Activated CD8-positive, alpha-beta memory T cell treated with anti-CD3 and anti-CD28 coated beads, Interleukin-2, amount 10 ng/mL, durations not matched to agents 7 days and 5 days (primary cell): ENCODE measurements around the gene TMEM106C. TPM values are rescaled to one million over a fixed set of nuclear protein-coding genes. Genes with fewer than 3 reads are reported as not detected.

Source experiments
- ATAC-seq: fragments of 150-1000 bp; cut with Tn5 transposase; one replicate; pipeline ENCODE4 v1.10.0; 2021; ENCODE audit warnings: moderate library complexity
- CTCF ChIA-PET: fragments of 350-600 bp; sonication (Branson Sonifier 250); formaldehyde crosslinking; loops from one replicate; lab custom pipeline; 2021; ENCODE audit warnings: antibody characterized with exemption; lab: Charles Lee
- DNase-seq: peaks from one replicate; pipeline ENCODE4 v3.0.0-alpha.2; 2020
- H3K27ac Mint-ChIP-seq: one replicate; pipeline ENCODE4 v1.8.0; 2021; ENCODE audit warnings: mild to moderate bottlenecking, mixed read lengths
- H3K27me3 Mint-ChIP-seq: one replicate; pipeline ENCODE4 v1.8.0; 2021; ENCODE audit warnings: mixed read lengths
- H3K36me3 Mint-ChIP-seq: one replicate; pipeline ENCODE4 v1.8.0; 2021; ENCODE audit warnings: mild to moderate bottlenecking, mixed read lengths
- H3K4me1 Mint-ChIP-seq: one replicate; pipeline ENCODE4 v1.8.0; 2021; ENCODE audit warnings: mixed read lengths
- H3K4me3 Mint-ChIP-seq: one replicate; pipeline ENCODE4 v1.8.0; 2021; ENCODE audit warnings: mild to moderate bottlenecking, moderate library complexity, mixed read lengths
- H3K9me3 Mint-ChIP-seq: one replicate; pipeline ENCODE4 v1.8.0; 2022; ENCODE audit warnings: low read depth, mixed read lengths
- total RNA-seq, 2 experiments: library from RNA; stranded (reverse); gene quantifications; one replicate each; pipeline ENCODE4 v1.2.3, GENCODE V29; 2021

Gene TMEM106C
- total RNA-seq, 2 experiments from 2014 or later = 162 to 174 TPM

DNA sequence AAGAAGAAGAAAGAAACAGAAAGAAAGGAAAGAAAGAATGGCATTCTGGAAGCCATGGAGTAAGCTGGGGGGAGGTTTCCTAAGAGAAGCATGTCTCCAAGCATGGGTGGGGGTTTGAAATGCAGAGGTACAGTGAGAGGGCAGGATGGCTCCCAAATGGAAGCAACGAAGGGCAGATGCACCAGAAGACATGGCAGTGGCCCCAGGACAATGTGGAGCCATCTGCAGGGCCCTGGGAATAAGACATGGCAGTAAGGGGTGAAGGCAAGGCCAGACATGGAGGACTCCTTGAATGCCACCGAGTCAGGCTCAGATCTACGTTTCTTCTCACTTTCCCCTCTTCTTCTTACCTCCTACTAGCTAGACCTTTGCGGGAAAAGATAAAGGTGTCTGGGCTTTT is 45.6 kb downstream of the TMEM106C start:
- Mint-ChIP-seq H3K27me3 (peaks cover 80% of the 10 kb centered on the region), H3K36me3 (no peaks in the 10 kb centered on the region), H3K4me3 (no peak overlapping the region), H3K4me1 (no peaks in the 10 kb centered on the region), H3K9me3 (no peaks in the 10 kb centered on the region), H3K27ac (no peak overlapping the region)
- CTCF ChIA-PET = no interaction called here
- DNase-seq (no peak), ATAC-seq (no peak)

DNA sequence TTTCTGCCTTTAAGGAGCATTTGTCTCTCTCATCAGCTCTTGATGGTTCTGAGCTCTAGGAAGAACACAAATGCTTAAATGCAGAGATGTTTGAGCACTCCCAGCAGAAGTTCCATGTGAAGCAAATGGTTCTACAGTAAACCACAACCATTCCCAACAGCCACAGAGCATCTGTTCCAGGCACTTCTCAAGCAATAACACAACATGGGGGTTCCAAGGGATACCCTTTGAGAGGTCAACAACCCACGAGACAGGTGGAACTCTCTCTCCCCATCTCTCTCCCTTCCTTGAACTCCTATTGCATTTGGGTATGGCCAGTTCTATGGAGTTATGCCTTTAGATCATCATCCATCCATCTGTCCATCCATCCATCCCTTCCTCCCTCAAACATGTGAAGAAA is 46.1 kb downstream of the TMEM106C start:
- CTCF ChIA-PET = no interaction called here
- Mint-ChIP-seq H3K27me3 (peaks cover 78% of the 10 kb centered on the region), H3K9me3 (no peaks in the 10 kb centered on the region), H3K36me3 (no peaks in the 10 kb centered on the region), H3K4me1 (no peaks in the 10 kb centered on the region), H3K4me3 (no peak overlapping the region), H3K27ac (no peak overlapping the region)
- DNase-seq (no peak), ATAC-seq (no peak)

DNA sequence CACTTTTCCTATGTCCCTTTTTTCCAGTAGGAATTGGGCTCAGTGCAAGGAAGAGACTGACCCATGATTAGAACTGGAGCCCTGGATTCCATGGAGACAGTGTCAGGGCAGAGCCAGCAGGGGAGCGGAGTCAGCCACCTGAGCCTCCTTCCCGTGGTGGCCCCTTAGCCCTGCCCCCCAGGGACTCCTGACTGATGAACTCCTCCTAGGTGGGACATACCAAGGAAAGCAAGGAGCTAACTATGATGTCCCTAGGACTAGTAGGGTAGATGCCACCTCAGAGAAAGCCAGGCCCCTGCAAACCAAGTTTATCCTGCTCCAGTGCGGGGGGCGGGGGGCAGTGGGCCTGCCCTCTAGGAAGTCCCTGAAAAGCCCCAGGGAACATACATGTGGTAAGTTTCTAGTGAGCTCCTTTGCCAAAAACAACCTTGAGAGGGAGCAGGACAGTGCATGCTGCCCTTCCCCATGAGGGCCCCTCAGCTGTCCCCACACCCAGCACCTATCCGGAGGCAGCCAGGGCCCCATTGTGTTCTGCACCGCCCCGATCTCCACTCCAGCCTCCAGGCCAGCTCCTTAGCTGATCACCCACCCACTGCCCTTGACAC is 47.1 kb downstream of the TMEM106C start:
- no peaks in the 10 kb centered on the region for H3K9me3 Mint-ChIP-seq
- CTCF ChIA-PET = no interaction called here
- H3K4me1 Mint-ChIP-seq = no peaks in the 10 kb centered on the region
- no peak overlapping the region for H3K27ac Mint-ChIP-seq
- H3K27me3 Mint-ChIP-seq = peaks cover 79% of the 10 kb centered on the region
- ATAC-seq = no peak
- no peaks in the 10 kb centered on the region for H3K36me3 Mint-ChIP-seq
- no peak for DNase-seq
- H3K4me3 Mint-ChIP-seq = no peak overlapping the region

DNA sequence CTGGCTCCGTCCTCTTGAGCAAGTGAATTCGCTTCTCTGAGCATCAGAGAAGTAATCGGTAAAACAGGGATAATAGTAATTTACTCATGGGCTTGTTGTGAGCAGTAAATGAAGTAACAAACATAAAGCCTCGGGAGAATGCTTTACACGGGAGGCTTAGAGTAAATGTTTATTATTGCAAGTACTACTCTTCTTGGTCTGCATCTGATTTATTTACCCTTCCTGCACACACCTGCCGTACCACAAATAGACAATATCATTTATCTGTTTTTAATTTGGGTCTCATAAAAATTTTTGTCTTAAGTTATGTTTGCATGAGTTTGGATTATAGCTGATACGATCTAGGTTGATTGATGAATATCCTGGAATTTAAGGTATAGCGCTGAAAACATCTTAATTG is 48.7 kb downstream of the TMEM106C start:
- Mint-ChIP-seq H3K27me3 (peaks cover 74% of the 10 kb centered on the region), H3K9me3 (no peaks in the 10 kb centered on the region), H3K36me3 (no peaks in the 10 kb centered on the region), H3K27ac (no peak overlapping the region), H3K4me1 (no peaks in the 10 kb centered on the region), H3K4me3 (no peak overlapping the region)
- ATAC-seq (no peak), DNase-seq (no peak)
- CTCF ChIA-PET = no interaction called here

DNA sequence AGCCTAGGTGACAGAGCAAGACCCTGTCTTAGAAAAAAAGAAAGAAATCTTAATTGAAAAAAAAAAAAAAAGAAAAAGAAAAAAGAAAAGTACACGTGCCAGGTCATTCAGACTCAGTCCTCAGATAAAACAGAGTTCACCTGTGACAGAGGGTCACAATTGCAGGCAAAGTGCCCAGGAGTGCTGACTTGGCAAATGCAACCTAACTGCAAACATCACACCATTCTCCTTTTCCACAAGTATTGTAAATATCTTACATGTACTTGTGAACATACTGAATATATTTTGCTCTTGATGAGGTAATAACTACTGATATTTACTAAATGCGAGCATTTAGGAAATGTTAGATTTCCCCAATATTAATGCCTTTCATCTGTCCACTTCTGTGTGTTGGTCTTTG is 49.9 kb downstream of the TMEM106C start:
- H3K4me3 Mint-ChIP-seq = no peak overlapping the region
- no peaks in the 10 kb centered on the region for H3K36me3 Mint-ChIP-seq
- no peaks in the 10 kb centered on the region for H3K4me1 Mint-ChIP-seq
- ATAC-seq = no peak
- CTCF ChIA-PET = no interaction called here
- H3K9me3 Mint-ChIP-seq = no peaks in the 10 kb centered on the region
- no peak overlapping the region for H3K27ac Mint-ChIP-seq
- no peak for DNase-seq
- peaks cover 71% of the 10 kb centered on the region for H3K27me3 Mint-ChIP-seq

DNA sequence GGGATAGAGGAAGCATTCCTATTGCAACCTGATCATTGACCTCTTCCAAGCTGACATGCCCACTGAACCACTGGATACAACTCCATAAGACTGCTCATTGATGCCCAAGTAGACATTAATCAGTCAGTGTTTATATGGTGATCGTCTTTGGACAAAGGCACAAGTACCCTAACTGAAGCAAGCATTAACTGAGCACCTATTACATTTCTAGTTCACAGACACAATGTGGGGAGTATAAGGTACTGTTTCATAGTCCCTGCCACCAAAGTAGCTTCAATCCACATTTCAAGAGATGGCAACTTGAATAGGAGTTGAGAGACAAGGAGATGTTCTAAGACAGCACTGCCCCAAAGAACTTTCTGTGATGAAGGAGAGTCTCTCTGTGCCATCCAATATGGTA is 51.7 kb downstream of the TMEM106C start:
- H3K4me1 Mint-ChIP-seq = no peaks in the 10 kb centered on the region
- H3K4me3 Mint-ChIP-seq = no peak overlapping the region
- H3K9me3 Mint-ChIP-seq = no peaks in the 10 kb centered on the region
- no peak for ATAC-seq
- DNase-seq = no peak
- no peak overlapping the region for H3K27ac Mint-ChIP-seq
- CTCF ChIA-PET = interaction anchor here (1.0 kb wide), 1 partner anchor 9 kb away, joined by 3 read pairs; no protein-coding TSS in a partner anchor
- no peaks in the 10 kb centered on the region for H3K36me3 Mint-ChIP-seq
- H3K27me3 Mint-ChIP-seq = peaks cover 63% of the 10 kb centered on the region

DNA sequence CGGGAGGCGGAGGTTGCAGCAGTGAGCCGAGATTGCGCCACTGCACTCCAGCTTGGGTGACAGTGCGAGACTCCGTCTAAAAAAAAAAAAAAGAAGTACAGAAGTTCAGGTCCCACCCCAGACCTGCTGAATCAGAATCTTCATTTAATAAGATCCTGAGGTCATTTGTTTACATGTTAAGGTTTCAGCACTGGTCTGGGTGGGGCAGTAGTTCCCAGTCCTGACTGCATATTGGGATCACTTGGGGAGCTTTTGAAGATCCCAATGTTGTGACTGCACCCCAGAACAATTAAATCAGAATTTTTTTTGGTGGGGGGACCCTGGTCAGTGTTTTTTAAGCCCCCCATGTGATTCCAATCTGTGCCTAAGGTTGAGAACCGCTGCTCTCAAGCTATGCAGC is 52.6 kb downstream of the TMEM106C start:
- Mint-ChIP-seq H3K9me3 (no peaks in the 10 kb centered on the region), H3K27ac (no peak overlapping the region), H3K36me3 (no peaks in the 10 kb centered on the region), H3K4me1 (no peaks in the 10 kb centered on the region), H3K4me3 (no peak overlapping the region), H3K27me3 (peaks cover 58% of the 10 kb centered on the region)
- CTCF ChIA-PET = interaction anchor here (1.0 to 1.3 kb wide), 2 partner anchors 8 to 11 kb away, joined by 3 read pairs; partner anchors contain the start of gene COL2A1
- ATAC-seq (no peak), DNase-seq (no peak)

DNA sequence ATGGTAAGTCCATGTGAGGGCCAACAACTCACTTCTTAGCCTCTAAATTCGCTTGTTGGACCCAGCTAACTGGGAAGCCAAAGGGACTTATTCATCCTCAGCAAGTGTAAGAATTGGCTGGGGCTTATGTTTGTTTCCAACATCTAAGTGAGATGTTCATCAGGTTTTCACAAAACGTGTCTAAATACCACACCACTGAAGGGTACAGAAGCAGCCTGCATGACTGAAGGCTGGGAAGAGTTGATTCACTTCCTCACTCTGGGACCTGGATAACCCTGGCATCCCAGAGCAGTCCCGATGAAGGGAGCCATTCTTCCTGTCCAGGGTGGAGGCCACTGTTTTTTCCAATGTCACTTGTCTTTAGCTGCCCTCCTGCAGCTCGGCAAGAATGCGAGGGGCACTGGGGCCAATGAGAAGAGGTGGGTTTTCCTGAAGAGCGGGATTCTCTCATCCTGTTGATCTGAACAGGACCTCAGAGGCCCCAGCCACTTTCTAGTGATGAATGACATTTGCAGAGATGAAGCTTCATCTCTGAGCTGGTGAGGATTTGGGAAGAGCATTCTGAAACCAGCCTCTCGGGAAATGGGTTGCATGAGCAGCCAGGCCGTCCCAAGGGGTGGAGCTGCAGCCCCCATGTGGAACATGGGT is 53.1 kb downstream of the TMEM106C start:
- H3K36me3 Mint-ChIP-seq = no peaks in the 10 kb centered on the region
- CTCF ChIA-PET = interaction anchor here (1.3 kb wide), 1 partner anchor 12 kb away, joined by 3 read pairs; the partner anchor contains the start of gene COL2A1
- no peaks in the 10 kb centered on the region for H3K4me1 Mint-ChIP-seq
- H3K4me3 Mint-ChIP-seq = no peak overlapping the region
- no peak for ATAC-seq
- H3K9me3 Mint-ChIP-seq = no peaks in the 10 kb centered on the region
- DNase-seq = no peak
- H3K27me3 Mint-ChIP-seq = peaks cover 57% of the 10 kb centered on the region
- no peak overlapping the region for H3K27ac Mint-ChIP-seq

DNA sequence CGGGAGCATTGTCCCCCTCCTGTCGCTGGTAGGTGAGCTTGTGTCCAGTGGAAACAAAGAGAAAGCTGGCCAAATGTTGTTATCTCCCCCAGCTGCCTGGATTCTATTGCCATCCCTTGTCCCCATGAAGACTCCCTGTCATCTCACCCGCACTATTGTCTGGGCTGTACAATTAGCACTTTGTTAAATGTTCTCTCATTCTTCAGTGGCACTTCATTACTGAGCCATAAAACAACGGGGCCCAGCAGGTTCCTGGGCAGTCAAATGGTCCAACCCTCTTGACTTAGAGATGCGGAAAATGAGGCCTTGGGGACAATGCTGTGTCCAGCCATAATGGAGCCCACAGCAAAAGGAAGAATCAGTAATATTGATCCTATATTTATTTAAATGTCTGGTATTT is 54.1 kb downstream of the TMEM106C start:
- Mint-ChIP-seq H3K4me3 (no peak overlapping the region), H3K9me3 (no peaks in the 10 kb centered on the region), H3K4me1 (no peaks in the 10 kb centered on the region), H3K27me3 (peaks cover 61% of the 10 kb centered on the region), H3K36me3 (no peaks in the 10 kb centered on the region), H3K27ac (no peak overlapping the region)
- no peak for ATAC-seq
- no peak for DNase-seq
- CTCF ChIA-PET = interaction anchor here (1.5 kb wide), 1 partner anchor 13 kb away, joined by 3 read pairs; no protein-coding TSS in a partner anchor

DNA sequence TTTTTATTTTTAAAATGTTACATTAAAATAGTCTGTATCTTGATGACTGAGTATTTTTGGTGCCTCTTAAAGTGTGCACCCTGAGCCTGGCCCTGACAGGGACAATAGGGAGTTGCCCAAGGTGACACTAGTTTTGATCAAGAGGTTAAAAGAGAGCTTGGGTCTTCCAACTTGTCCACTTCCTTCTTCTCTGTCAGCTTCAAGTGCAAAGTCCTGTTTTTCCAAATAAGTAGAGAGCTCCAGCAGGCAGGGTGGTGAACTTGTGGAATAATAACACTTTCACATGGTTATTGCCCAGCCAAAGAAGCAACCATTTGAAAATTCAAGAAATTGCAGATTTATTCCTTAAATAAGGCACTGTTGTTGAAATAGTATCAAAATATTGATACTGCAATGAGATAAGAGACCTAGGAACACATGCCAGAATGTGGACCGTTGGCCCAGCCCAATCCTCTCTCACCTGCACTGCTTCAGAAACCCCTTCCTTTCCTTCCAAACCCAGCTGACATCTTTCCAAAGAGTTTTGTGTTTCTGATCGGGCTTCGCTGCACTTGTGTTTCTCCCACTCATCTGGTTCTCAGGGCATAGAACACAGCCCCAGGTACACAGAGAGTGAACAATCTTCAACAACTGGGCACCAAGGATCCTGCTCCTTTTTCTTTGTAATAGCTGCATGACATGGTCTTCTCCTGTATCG is 54.7 kb downstream of the TMEM106C start:
- no peak overlapping the region for H3K27ac Mint-ChIP-seq
- H3K4me3 Mint-ChIP-seq = no peak overlapping the region
- DNase-seq (no peak), ATAC-seq (no peak)
- no peaks in the 10 kb centered on the region for H3K4me1 Mint-ChIP-seq
- H3K27me3 Mint-ChIP-seq = peaks cover 60% of the 10 kb centered on the region
- H3K9me3 Mint-ChIP-seq = no peaks in the 10 kb centered on the region
- no peaks in the 10 kb centered on the region for H3K36me3 Mint-ChIP-seq
- CTCF ChIA-PET = interaction anchor here (1.5 kb wide), 1 partner anchor 12 kb away, joined by 3 read pairs; no protein-coding TSS in a partner anchor

Other genes with a start within 250 kb of the TMEM106C start
- gene ENDOU, start 238.1 kb upstream of the TMEM106C start, total RNA-seq = not detected
- gene RAPGEF3, start 204.7 kb upstream of the TMEM106C start, total RNA-seq = 1 to 10 TPM; 1.5 to 1.9 TPM
- 10 to 100 TPM; 13.9 to 18.5 TPM for gene SLC48A1, start 190.4 kb upstream of the TMEM106C start, total RNA-seq
- gene HDAC7, start 143.7 kb upstream of the TMEM106C start, total RNA-seq = 100 to 1,000 TPM; 226 to 284 TPM
- gene VDR, start 58.6 kb upstream of the TMEM106C start, total RNA-seq = 10 to 100 TPM; 34.9 to 69.8 TPM
- gene COL2A1, start 40.9 kb downstream of the TMEM106C start, total RNA-seq = under 1 TPM in 1 of 2 experiments, not detected in 1; 0.33 TPM
- gene SENP1, start 142.5 kb downstream of the TMEM106C start, total RNA-seq = 10 to 100 TPM; 41.3 to 54.8 TPM
- gene PFKM, start 155.8 kb downstream of the TMEM106C start, total RNA-seq = 10 to 100 TPM; 25.0 to 28.3 TPM
- 10 to 100 TPM; 40.2 to 43.1 TPM for gene ASB8, start 193.9 kb downstream of the TMEM106C start, total RNA-seq
- gene CCDC184, start 220.0 kb downstream of the TMEM106C start, total RNA-seq = under 1 TPM; 0.32 to 0.63 TPM
- not detected for gene OR10AD1, start 239.7 kb downstream of the TMEM106C start, total RNA-seq